ENCODE data around the gene USP32.

USP32 gene

GRCh38 chr17:60416368-60416925 lies 24.5 kb upstream of the USP32 start:
- Histone ChIP-seq H3K9me3 (ENCODE audit: insufficient read depth, low read depth, low read length) (no peaks in the 10 kb centered on the region), H3K4me3 (ENCODE audit: low read length, poor library complexity, severe bottlenecking) (no peak overlapping the region), H3F3A (ENCODE audit: low read depth) (no peaks in the 10 kb centered on the region), H3K4me1 (ENCODE audit: insufficient read depth, low read length, poor library complexity, severe bottlenecking) (no peaks in the 10 kb centered on the region), H3K79me2 (ENCODE audit: insufficient read depth, low read length) (no peaks in the 10 kb centered on the region), H3K4me2 (ENCODE audit: low read depth, low read length, poor library complexity, severe bottlenecking) (no peak overlapping the region), H3K9me2 (replicated peaks; ENCODE audit: low read depth, low read length) (no peaks in the 10 kb centered on the region), H2AFZ (ENCODE audit: low read length) (no peak overlapping the region), H3K27me3 (ENCODE audit: insufficient read depth, low read length, poor library complexity, severe bottlenecking) (no peaks in the 10 kb centered on the region), H3K9ac (ENCODE audit: low read depth, low read length, poor library complexity, severe bottlenecking) (no peak overlapping the region), H3K36me3 (ENCODE audit: insufficient read depth, low read length) (no peaks in the 10 kb centered on the region), H4K20me1 (ENCODE audit: insufficient read depth, low read length, poor library complexity, severe bottlenecking) (no peaks in the 10 kb centered on the region)
- TF ChIP-seq CTCF (conservative IDR thresholded peaks at IDR 0.05; ENCODE audit: low read length) (no peak), EZH2phosphoT487 (IDR thresholded peaks at IDR 0.05; ENCODE audit: borderline replicate concordance) (no peak)

- Histone ChIP-seq H3K79me2 (ENCODE audit: insufficient read depth, low read length) (no peaks in the 10 kb centered on the region), H3K9me2 (replicated peaks; ENCODE audit: low read depth, low read length) (no peaks in the 10 kb centered on the region), H3K4me3 (ENCODE audit: low read length, poor library complexity, severe bottlenecking) (no peak overlapping the region), H3K27me3 (ENCODE audit: insufficient read depth, low read length, poor library complexity, severe bottlenecking) (no peaks in the 10 kb centered on the region), H3K36me3 (ENCODE audit: insufficient read depth, low read length) (no peaks in the 10 kb centered on the region), H3K9ac (ENCODE audit: low read depth, low read length, poor library complexity, severe bottlenecking) (no peak overlapping the region), H3F3A (ENCODE audit: low read depth) (no peaks in the 10 kb centered on the region), H3K9me3 (ENCODE audit: insufficient read depth, low read depth, low read length) (no peaks in the 10 kb centered on the region), H3K4me1 (ENCODE audit: insufficient read depth, low read length, poor library complexity, severe bottlenecking) (no peaks in the 10 kb centered on the region), H2AFZ (ENCODE audit: low read length) (no peak overlapping the region), H3K4me2 (ENCODE audit: low read depth, low read length, poor library complexity, severe bottlenecking) (no peak overlapping the region), H4K20me1 (ENCODE audit: insufficient read depth, low read length, poor library complexity, severe bottlenecking) (no peaks in the 10 kb centered on the region)
- TF ChIP-seq EZH2phosphoT487 (IDR thresholded peaks at IDR 0.05; ENCODE audit: borderline replicate concordance) (no peak), CTCF (conservative IDR thresholded peaks at IDR 0.05; ENCODE audit: low read length) (no peak)
Observed at GRCh38 chr17:60415146-60415545, 23.2 kb upstream of the USP32 start.

GRCh38 chr17:60412701-60413100 lies 20.8 kb upstream of the USP32 start:
- H4K20me1 ChIP-seq (ENCODE audit: insufficient read depth, low read length, poor library complexity, severe bottlenecking): no peaks in the 10 kb centered on the region
- no peak overlapping the region for H3K9ac ChIP-seq (ENCODE audit: low read depth, low read length, poor library complexity, severe bottlenecking)

More at GRCh38 chr17:60412701-60413100, 20.8 kb upstream of the USP32 start:
- TF ChIP-seq CTCF (conservative IDR thresholded peaks at IDR 0.05; ENCODE audit: low read length) (no peak), EZH2phosphoT487 (IDR thresholded peaks at IDR 0.05; ENCODE audit: borderline replicate concordance) (no peak)
- Histone ChIP-seq H3K27me3 (ENCODE audit: insufficient read depth, low read length, poor library complexity, severe bottlenecking) (no peaks in the 10 kb centered on the region), H2AFZ (ENCODE audit: low read length) (no peak overlapping the region), H3K36me3 (ENCODE audit: insufficient read depth, low read length) (no peaks in the 10 kb centered on the region), H3F3A (ENCODE audit: low read depth) (no peaks in the 10 kb centered on the region), H3K4me1 (ENCODE audit: insufficient read depth, low read length, poor library complexity, severe bottlenecking) (no peaks in the 10 kb centered on the region), H3K79me2 (ENCODE audit: insufficient read depth, low read length) (no peaks in the 10 kb centered on the region), H3K4me3 (ENCODE audit: low read length, poor library complexity, severe bottlenecking) (no peak overlapping the region), H3K4me2 (ENCODE audit: low read depth, low read length, poor library complexity, severe bottlenecking) (no peak overlapping the region), H3K9me2 (replicated peaks; ENCODE audit: low read depth, low read length) (no peaks in the 10 kb centered on the region), H3K9me3 (ENCODE audit: insufficient read depth, low read depth, low read length) (no peaks in the 10 kb centered on the region)

All from Loucy (cell line).